Measurements from ENCODE around the gene CRACR2A.

CRACR2A gene

DNA sequence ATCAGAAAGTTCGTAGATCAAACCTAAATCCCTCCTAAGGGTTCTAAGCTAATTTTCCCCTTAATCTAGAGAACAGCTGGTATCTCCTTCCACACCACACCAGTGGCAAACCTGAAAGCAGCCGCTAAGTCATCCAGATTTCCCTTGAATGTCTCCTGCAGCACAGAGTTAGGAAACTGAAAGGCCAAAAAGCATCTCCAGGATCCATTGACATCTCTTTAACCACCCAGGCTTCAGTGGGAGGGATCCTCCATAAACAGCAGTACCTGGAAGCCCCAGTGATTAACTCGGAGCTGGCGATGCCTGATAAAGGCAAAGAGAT is 47.6 kb downstream of the CRACR2A start:
- TF ChIP-seq, protein P1, sequence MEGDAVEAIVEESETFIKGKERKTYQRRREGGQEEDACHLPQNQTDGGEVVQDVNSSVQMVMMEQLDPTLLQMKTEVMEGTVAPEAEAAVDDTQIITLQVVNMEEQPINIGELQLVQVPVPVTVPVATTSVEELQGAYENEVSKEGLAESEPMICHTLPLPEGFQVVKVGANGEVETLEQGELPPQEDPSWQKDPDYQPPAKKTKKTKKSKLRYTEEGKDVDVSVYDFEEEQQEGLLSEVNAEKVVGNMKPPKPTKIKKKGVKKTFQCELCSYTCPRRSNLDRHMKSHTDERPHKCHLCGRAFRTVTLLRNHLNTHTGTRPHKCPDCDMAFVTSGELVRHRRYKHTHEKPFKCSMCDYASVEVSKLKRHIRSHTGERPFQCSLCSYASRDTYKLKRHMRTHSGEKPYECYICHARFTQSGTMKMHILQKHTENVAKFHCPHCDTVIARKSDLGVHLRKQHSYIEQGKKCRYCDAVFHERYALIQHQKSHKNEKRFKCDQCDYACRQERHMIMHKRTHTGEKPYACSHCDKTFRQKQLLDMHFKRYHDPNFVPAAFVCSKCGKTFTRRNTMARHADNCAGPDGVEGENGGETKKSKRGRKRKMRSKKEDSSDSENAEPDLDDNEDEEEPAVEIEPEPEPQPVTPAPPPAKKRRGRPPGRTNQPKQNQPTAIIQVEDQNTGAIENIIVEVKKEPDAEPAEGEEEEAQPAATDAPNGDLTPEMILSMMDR (conservative IDR thresholded peaks at IDR 0.05) = no peak

DNA sequence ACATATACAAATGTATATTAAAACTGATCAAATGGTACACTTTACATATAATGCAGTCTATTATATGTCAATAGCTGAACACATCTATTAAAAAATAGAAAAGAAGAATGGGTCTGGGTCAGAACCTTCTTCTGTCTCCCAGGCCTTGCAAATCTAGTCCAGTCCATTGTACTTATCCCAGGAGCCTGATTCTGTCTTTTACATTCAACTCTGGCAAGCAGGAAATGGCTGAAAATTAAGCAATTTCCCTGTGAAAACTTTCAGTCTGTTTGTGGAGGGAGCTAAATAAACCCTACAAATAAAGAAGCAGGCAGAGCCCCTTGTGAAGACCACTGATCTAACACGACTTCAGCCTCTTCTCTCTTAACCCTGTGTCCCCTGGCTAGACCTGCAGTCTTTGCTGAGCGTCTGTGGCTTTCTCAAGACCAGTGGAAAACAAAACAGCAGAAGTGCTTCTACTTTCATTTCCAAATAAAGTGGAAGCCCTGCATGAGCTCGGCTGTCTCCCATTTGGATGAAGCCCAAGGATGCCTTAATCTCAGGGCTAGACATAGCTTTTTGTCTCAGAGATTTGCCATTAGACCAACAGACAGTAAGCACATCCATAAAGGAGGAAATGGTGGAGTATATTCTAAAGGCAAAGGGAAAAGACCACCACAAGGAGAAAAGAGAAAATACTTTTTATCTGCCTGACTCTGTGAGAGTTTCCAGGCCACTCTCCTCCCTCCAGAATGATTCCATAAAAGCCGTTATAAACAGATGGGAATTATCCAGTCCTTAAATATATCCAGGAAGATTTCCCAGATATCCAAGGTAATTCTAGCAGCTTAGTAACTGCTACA is 48.2 kb downstream of the CRACR2A start:
- TF ChIP-seq, protein P1 (conservative IDR thresholded peaks at IDR 0.05) = no peak
- no peak overlapping the region for H3K27ac ChIP-seq

More for the DNA sequence above, 47.6 kb downstream of the CRACR2A start:
- H3K27ac ChIP-seq = no peak overlapping the region

DNA sequence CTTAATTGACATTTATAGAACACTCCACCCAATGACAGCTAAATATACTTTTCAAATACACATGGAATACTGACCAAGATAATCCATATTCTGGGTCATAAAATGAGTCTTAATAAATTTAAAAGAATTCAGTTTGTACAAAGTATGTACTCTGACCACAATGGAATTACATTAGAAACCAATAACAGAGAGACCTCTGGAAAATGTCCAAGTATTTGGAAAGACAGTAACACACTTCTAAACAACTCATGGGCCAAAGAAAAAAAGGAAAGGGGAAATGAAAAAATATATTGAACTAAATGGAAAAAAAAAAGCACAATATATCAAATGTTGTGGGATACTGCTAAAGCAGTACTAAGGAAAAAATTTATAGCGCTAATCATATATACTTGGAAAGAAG is 52.0 kb downstream of the CRACR2A start:
- H3K27ac ChIP-seq = no peak overlapping the region
- TF ChIP-seq, protein P1 (conservative IDR thresholded peaks at IDR 0.05) = no peak

DNA sequence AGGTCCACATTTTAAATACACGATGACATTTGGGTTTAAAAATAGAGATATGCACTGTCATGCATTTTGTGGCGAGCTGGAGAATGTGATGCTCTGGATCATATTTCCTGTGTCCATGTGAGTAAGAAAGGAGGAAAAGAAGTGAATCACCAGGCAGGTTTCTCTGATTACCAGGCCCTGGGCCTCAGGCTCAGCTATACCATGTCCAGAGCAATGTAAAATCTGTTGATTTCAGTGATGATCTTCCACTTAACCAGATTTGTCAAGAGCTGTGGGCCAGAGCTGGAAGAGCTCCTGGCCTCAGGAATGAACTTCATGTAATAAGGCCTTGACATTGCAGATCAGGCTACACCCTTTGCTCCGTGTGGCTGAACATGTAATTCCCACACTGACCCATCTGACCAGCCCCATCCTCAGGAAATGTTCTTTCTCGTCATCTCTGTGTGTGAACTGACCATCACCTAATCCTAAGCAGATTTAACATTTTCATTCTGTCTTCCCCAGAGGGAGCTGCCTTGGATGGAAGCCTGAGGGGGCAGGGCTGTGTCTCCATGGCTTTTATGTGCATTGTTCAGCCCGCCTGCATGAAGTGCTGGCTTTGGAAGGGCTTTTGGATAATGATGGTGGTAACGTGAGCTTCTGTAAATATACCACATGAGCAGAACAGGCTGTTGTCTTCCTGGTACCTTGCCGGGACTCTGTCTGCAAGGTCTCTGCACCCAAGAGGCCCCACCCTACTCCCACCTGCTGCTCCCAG is 54.5 kb downstream of the CRACR2A start:
- no peak overlapping the region for H3K27ac ChIP-seq
- TF ChIP-seq, protein P1 (conservative IDR thresholded peaks at IDR 0.05) = no peak

DNA sequence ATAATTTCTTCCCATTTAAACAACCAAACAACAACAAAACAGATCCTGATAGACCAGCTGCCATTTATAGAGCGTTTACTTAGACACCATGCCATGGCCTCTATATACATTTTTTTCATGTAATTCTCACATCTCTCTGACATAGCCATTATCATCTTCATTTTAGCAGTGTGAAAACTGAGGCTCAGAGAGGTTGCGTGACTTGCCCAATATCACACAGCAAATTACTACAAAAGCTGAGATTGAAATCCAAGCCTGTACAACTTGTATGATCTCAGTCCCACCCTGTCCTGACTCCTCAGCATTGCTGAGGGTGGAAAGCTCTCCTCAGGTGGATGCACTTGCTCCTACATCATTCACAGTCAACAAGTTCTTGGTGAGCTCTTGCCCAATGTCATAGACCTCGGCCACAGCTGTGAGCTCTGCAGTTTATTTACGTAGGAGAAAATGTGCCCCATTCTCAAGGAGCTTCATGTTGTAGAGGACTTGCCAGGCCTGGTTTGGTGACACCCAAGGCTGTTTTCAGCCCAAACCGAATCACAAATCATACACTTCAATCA is 55.5 kb downstream of the CRACR2A start:
- TF ChIP-seq, protein P1 (conservative IDR thresholded peaks at IDR 0.05) = no peak
- no peak overlapping the region for H3K27ac ChIP-seq

DNA sequence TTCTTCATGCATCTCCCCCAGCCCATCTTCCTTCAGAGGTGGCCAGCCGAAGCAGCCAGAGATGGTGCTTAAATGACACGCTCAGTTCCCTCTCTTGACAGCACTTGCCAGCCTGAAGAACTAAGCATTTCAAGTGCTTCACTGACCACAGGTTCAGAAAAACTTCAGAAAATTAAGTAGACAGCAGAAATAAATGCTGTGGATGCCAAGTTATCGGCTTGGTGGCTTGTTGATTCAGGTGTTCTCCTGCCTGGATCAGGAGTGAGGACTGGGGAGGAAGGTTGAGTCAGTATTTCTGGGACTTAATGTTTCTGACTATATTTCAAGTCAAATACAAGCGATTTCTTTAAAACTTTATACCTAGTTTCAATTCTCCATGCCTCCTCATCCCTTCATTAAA is 58.2 kb downstream of the CRACR2A start:
- no peak overlapping the region for H3K27ac ChIP-seq
- TF ChIP-seq, protein P1 (conservative IDR thresholded peaks at IDR 0.05) = no peak

DNA sequence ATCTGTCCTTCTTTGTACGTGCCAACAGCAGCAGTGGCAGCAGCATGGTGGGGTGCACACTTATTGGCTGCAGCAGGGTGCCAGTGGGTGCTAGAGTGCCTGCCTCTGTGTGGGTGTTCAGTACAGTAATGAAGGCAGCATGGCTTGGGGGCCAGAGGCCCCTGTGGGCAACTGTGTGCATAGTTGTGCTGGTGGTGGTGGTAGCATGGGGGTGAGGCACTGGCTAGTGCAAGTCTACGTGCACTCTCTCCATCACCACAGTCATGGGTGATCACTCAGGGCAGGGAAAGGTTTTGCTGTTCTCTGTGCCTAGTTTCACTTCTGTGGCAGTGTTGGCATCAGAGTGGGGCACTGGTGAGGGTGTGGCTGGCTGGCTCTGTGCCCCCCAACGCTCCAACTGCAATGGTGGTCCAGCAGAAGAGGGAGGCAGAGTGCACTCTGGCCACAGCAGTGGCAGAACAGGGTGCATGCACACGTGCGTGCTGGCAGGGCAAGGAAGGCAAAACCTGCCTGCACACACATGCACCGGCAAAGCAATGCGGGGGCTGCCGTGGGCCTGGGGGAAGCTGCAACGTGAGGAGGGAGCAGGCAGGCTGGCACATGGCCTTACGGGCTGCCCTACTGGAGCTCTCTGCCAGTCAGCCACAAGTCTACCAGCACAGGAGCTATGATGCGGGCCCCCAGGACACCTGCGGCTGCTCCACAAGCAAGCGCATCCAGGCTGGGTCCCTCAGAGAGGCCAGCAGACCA is 60.1 kb downstream of the CRACR2A start:
- no peak overlapping the region for H3K27ac ChIP-seq
- TF ChIP-seq, protein P1 (conservative IDR thresholded peaks at IDR 0.05) = no peak
